Adipose tissue (tissue), 3 donors: Measurements from ENCODE around the gene PLCB4. TPM values are rescaled to one million over a fixed set of nuclear protein-coding genes. Genes with fewer than 3 reads are reported as not detected.

Experiments
- H3K27ac ChIP-seq: one replicate; pipeline ENCODE4 v1.5.1; 2013; ENCODE audit warnings: low read depth, low read length
- WGBS, 3 donors: extraction: QIAGEN DNeasy Blood & Tissue Kit; methylation state at CpG; one replicate each; pipeline ENCODE4 v1.1.7; 2013; 5-methylcytosine and 5-hydroxymethylcytosine counted together
- polyA plus RNA-seq, 3 donors: library from polyadenylated mRNA; stranded (reverse); fragments of 200-250 nt; gene quantifications; one replicate each; pipeline ENCODE4 v1.2.3, GENCODE V29; 2013
- donor health status: healthy with polysubstance abuse.
- donor health status: Bipolar disorder and iron deficiency.
- donor health status: healthy.

PLCB4 gene
- polyA plus RNA-seq, 3 donors = 1.5 to 11.4 (median 5.7) TPM

DNA sequence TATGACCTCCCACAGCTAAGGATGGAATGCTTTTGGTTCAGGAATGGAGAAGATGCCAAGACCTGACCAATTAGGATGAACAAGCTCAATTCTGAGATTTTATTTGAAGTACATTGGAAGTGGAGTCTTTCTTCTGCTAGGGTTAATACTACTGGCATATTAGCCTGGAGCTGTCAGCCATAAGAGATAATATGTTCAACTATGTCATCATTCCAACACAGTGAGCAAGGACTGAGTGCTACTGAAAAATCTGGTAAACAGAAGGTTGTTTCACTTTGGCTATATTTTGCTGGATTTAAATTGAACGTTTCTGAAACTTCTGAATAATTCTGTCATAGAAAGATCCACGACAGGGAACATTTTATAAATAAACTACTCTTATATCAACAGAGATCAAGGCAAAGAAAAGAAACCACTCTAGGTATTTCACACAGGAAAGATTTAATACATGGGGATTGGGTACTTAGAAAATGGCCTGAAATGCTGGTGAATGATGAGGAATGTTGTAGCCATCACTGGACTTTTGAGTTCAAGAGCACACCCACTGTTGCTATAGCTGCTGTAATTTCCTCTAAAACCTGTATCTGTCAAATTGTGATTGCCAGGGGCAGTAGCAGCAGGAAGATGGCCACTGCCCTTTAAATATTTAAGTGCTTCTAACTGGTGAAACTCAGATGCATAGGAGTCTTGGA lies 200.5 kb downstream of the PLCB4 start:
- WGBS, 3 donors = 65 to 76% (median 70%) methylated on average over 2 of the region's 2 CpGs

DNA sequence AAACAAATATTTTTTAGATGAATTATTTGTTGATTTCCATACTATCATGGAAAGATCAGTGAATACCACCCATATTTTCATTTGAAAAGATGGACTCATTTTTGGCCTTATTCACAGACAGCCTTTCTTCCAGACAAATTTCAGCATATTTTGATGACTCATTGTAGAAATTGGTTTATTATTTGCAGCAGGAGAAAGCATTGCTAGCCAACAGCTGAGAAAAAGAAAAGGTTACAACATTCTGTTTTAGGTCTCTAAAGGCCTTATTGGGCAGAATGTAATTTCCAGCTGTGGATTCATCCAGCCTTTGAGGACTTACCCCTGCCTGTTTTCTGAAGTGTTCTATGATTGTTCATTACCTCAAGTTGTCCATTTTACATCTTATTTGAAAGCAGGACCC lies 201.9 kb downstream of the PLCB4 start:
- H3K27ac ChIP-seq = no peak overlapping the region

More for the DNA sequence above, 200.5 kb downstream of the PLCB4 start:
- H3K27ac ChIP-seq = no peak overlapping the region

DNA sequence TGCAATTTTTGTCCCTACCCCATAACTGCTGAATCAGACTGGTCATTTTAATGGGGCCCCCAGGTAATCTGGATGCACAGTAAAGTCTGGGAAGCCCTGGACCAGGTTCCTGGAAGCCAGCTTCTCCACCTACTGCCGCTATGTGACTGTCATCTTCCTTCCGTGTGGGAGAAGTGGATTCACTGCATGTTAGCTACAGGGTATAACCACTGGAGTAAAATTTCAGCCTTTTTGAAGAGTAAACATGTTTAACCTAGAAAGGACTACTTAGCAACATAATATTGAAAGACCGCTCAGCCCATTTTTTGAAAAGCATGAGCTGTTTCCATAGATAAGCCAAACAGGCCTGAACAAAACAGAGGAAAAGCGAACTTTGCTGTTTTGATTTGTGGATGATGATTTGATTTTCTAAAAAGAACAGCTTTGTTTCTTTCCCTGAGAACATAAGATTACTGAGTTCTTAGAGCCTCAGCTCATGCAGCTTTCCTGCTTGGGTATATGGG lies 208.1 kb downstream of the PLCB4 start:
- 86 to 94% (median 88%) methylated on average over 4 of the region's 4 CpGs for WGBS, 3 donors
- H3K27ac ChIP-seq = no peak overlapping the region

DNA sequence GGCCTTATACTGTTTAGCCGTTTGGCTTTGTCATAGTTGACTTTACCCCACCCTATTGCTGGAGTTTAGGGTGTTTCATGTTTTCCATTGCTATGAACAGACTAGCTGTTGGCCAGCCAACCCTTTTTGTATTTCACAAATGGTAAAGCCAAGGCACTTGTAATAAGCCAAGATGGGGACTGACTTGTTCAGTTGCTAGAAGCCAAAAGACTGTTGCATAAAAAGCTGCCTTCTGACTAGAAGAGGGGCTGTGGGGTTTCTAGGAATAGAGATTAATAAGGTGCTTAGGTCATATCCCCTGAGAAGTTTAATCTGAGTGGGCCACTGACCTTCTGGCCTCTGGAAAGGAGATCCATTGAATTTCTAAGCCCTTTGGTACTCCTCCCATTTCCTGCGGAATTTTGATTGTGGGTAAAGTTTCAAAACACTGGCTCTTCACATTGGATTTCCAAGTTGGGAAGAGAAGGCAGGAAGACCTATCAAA lies 211.1 kb downstream of the PLCB4 start:
- 44 to 78% (median 60%) methylated on average over 2 of the region's 2 CpGs for WGBS, 3 donors
- no peak overlapping the region for H3K27ac ChIP-seq

DNA sequence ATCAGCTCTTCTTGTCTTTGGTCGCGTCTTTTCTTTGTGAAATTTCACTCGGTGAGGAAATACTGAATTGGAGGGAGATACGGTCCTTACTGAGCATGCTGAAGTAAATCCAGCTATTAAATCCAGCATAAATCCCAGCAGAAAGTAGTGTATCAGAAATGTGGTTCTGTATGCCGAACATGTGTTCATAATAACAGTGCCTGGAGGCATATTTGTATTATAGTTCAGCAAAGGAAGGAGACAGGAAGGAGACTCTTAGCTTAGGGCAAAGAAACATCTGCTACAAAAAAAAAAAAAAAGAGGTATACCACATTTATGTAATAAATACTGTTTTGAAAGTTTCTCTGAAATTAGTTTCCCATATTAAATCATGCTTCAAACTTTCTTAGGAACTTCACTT lies 211.8 kb downstream of the PLCB4 start:
- 29 to 67% (median 39%) methylated on average over 5 of the region's 5 CpGs for WGBS, 3 donors

DNA sequence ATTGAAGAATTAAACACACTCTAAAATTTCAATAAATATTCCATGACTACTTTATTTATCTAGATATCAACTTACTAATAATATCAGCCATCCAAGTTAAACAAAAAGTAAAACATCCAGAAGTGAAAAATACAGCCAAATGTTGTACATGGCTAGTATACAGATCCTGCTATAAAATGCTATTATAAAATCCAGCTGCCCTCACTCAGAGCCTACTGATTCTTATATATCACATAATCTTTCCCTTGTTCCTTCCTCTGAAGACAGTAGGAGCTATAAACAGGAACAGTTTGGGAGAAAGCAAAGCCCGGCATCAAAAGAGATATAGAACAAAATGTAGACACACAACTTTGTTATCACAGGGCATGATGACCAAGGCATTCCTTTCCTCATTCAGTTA lies 212.9 kb downstream of the PLCB4 start:
- 72 to 86% (median 75%) methylated on average over 1 of the region's 1 CpG for WGBS, 3 donors
- no peak overlapping the region for H3K27ac ChIP-seq

More for the DNA sequence above, 211.8 kb downstream of the PLCB4 start:
- no peak overlapping the region for H3K27ac ChIP-seq

DNA sequence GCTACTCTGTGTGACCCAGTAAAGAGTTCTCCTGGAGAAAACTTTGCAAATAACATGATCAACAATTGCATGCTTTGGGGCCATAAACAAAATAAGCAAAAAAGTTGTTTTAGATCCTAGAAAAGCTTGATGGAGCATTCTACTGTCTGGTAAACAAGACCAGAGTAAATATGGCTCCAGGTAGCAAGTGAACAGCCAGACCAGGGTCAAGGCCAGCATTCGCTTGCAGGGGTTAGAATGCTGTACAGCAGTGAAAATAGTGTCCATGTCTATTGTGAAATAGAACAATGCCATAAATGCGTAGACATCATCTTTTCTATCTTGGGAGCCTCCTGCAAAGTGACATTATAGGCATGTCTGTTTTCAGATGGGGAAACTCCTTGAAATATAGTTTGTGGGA lies 216.7 kb downstream of the PLCB4 start:
- H3K27ac ChIP-seq = no peak overlapping the region
- WGBS, 3 donors = 89 to 96% (median 96%) methylated on average over 2 of the region's 2 CpGs

DNA sequence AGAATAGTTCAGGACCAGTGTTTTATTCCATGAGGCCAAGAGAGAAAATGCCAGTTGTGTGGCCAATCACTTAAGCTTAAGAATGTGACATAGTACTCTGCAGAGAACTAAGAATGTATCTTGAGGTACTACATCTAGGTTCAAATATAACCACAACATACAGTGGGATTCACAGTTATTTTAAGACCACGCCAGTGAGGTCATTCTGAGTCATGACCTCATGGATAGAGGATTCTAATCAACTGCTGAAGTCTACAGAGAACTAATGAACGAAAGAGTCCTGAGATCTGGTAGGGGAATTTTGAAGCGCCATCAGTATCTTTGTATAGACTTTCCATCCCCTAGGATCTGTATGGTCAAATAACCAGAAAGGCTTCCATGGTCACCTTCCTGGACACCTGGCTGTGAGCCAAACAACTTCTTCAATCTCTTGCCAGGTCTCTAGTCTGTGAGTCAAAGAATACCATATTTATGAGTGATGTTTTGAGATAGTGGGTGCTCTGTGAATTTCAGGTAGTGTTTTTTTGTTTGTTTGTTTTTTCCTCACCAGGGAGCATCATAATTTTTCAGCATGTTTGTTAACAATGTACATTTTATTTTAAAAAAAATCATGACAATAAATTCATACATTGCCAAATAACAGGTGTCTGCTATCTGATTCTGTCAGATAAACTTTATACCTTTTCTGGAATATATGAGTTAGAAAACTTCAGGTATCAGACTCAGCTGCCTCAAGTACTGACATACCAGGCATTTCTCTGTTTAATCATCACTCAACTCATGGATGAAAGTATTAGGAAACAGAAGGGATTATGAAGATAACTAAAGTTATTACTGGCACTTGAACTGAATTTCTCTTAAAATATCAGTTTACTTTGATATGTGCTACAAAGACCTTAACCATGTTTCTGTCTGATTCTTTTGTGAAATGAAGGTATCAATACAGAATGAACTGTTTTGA lies 217.9 kb downstream of the PLCB4 start:
- WGBS, 3 donors = 92 to 96% (median 95%) methylated on average over 3 of the region's 3 CpGs
- no peak overlapping the region for H3K27ac ChIP-seq

DNA sequence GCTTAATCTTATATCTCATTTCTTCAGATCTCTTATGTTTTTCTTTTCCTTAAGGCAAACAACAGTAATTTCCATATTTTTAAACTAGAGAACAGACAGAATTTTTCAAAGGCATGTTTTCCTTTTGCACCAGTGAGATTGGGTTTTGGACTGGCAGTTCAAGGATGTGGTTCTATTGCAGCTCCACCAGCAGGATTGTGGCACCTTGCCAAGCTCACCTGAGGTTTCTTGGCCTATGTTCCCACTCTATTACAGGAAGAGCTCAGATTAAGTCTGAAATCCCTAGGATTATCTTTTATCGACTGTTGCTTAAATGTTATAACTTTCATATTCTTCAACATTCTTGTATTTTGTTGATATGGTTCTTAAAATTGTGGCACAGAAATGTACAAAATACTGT lies 218.9 kb downstream of the PLCB4 start:
- 85 to 95% (median 93%) methylated on average over 1 of the region's 1 CpG for WGBS, 3 donors
- H3K27ac ChIP-seq = no peak overlapping the region

DNA sequence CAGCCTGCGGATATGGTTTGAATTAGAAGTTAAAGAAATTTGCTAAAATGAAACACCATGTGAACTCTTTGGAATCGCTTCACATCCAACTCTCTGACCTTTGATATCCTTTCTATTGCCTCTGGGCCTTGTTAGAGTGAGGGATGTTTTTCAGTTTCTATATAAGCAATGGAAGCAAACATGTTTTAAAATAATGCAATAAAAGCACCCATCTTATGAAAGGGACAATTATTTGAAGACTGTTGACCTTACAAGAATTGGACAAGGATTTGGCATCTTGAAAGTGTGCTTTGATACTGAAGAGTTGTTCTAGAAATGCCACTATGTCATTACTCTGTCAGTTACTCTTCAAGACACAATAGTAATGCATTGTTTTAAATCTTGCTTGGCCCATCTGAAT lies 221.4 kb downstream of the PLCB4 start:
- no peak overlapping the region for H3K27ac ChIP-seq
- 79 to 90% (median 85%) methylated on average over 2 of the region's 2 CpGs for WGBS, 3 donors

DNA sequence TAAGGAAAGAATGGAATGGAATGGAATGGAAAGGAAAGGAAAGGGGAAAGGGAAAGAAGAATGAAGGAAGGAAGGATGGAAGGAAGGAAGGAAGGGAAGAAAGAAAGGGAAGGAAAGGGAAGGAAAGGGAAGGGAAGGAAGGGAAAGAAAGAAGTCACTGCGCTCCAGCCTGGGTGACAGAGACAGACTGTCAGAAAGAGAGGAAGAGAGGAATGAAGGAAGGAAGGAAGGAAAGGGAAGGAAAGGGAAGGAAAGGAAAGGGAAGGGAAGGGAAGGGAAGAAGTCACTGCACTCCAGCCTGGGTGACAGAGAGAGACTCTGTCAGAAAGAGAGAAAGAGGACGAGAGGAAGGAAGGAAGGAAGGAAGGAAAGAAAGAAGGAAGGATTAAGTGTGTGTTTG lies 224.3 kb downstream of the PLCB4 start:
- WGBS, 3 donors = 75 to 85% (median 77%) methylated on average over 2 of the region's 2 CpGs

DNA sequence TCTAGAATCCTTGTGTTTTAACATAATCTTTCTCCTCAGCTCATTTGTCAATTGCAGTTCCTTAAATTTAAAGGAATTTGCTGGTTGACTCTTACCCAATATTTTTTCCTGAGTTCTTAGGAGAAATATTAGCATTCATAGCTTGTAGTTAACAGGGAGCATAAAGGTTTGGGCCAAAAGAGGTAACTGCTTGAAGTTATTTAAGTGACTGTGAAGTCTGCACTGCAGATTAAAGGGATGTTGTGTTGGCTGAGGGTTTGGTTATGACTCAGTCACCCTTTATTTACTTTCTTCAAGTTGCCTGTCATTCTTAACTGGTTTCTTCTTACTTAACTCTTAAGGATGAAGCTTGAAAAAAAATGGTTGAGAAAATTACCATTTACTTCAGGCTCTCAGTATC lies 225.2 kb downstream of the PLCB4 start:
- H3K27ac ChIP-seq = no peak overlapping the region

More for the DNA sequence above, 224.3 kb downstream of the PLCB4 start:
- no peak overlapping the region for H3K27ac ChIP-seq

DNA sequence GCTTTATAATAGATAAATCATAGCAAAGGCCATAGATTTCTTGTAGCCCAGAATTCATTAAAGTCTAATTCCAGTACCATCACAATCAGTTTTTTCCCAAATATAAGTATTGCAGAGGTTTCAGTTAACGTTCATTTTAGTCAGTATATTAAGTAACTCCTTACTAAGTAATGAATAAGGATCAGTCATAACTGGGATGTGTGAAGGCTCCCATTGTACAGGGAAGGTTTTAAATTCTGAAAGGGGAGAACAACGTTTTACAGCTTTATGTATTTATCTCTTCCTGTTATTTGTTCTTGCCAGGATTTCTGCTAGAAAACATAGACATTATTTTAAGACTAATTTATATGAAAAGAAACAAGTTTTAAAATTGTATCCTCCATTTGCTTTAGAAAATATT lies 230.0 kb downstream of the PLCB4 start:
- H3K27ac ChIP-seq = no peak overlapping the region
- 59 to 67% (median 61%) methylated on average over 2 of the region's 2 CpGs for WGBS, 3 donors

DNA sequence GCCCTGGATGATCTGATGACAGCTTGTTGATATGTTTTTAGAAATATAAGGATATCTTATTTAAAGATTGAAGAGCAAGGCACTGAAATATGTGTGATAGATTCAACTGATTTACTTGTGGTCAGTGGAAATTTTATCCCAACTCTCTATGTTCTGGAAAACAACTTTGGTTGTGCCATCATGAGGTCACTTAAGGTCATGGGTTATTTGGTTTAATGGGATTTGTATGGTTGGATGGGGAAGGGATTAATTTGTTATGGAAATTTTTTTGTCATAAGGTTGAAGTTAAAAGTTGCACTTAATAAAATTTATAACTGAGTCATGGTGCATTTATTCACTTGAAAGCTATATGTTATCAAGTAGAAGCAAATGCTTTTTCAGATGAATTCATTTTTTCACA lies 231.2 kb downstream of the PLCB4 start:
- H3K27ac ChIP-seq = no peak overlapping the region

DNA sequence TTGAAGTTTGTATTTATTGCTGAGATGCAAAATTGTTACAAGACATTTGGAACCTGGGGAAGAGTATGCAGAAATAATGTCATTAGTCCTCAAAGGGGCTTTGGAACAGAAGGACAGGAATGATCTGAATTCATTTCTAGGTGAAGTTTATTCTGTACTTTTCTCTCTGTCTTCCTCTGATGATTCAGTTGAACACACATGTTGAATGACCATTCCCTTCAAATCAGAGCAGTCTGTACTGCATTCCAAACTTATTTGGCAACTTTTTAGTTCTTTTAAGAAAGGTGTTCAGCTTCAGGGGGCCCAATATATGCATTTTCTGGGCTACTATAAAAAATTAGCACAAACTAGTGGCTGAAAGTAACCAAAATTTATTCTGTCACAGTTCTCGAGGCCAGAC lies 231.6 kb downstream of the PLCB4 start:
- WGBS, 3 donors = 69 to 93% (median 78%) methylated on average over 1 of the region's 1 CpG
- no peak overlapping the region for H3K27ac ChIP-seq

DNA sequence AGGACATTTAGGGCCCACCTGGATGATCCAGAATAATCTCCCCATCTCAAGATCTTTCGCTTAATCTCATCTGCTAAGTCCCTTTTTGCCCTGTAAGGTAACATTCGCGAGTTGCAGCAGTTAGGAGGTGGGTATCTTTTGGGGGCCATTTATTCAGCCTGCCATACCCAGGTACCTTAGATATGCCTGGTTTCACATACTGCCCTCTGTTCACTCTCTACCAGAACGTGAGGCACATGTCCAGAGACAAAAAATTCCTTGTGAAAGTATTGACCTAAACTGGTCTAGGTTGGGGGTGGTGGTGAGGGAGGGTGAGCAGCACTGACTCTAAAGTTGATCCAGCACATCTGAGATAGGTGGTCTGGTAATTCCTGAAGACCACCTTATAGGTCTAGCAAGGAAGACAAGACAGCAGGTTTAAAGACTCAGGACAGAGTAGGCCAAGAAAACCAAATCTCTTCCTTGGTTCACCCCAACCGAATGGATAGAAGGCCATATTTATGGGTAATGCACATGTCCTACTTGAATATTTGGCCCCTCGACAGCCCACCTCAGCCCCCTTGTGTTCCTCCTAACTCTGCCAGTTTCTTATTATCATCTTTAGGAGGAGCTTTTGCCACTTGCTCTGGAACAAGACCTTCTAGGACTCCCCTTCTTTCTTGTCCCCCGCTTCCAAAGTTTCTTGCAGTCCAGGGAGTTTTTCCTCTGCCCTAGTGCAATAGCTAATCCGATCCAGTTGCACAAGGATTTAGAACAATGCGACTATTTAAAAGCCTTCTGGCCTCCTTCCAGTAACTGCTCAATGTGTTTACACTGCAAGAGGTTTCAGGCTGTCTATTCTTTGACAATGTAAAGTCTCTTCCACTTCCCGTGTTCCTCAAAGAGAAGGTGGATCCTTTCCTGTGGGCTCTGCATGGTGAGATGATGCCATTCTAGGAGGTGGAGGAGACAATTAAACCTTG lies 232.5 kb downstream of the PLCB4 start:
- WGBS, 3 donors = 55 to 73% (median 70%) methylated on average over 10 of the region's 10 CpGs
- H3K27ac ChIP-seq = no peak overlapping the region

DNA sequence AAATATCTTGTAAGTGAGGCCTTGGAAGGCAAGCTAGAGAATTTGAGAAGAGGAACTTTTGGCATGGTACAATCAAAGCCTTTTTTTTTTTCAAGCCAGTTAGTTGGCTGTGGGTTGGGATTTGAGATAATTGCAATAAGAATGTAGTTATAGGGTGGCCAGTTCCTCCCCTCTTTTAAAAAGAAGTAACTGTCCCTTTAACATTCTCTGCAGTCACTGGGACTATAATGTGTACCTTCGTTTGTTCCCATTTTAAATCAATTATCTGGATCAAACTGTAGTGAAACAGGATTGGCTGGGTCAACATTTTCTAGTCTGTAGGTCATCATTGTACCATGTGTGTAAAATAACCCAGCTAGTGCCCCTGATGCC lies 233.2 kb downstream of the PLCB4 start:
- no peak overlapping the region for H3K27ac ChIP-seq
- 21 to 67% (median 29%) methylated on average over 1 of the region's 1 CpG for WGBS, 3 donors

DNA sequence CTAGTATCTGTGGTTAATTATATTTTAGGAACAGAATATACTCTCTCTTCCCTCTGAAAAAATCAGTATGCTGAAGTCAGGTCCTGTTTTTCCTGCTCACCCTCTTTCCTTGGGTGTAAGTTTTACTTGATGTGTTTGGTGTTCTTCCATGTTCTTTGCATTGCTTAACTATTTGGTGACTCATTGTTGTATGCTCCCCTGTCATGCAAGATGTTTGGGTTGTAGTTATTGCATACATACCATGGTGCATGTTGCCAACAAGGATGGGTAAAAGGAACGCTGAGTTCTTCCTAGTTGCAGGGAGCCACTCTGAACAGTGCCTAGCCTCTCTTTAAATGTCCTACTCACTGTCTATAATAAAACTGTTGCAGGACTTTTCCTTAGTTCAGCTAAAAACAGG lies 237.6 kb downstream of the PLCB4 start:
- 70 to 93% (median 85%) methylated on average over 1 of the region's 1 CpG for WGBS, 3 donors
- no peak overlapping the region for H3K27ac ChIP-seq
